ENCODE data around the gene SIVA1.

GRCh38 chr14:104747876-104748275, 5.1 kb upstream of the SIVA1 start:
- TF ChIP-seq CTCF (IDR thresholded peaks at IDR 0.05) = no peak
- TF ChIP-seq POLR2A (IDR thresholded peaks at IDR 0.05) = no peak
